ENCODE data around the gene NELL1. TPM values are rescaled to one million over a fixed set of nuclear protein-coding genes. Genes with fewer than 3 reads are reported as not detected.

Gene NELL1
- polyA plus RNA-seq, 1 experiment: not detected

GRCh38 chr11:20647976-20648565, 21.3 kb upstream of the NELL1 start:
- CTCF ChIA-PET: interaction anchor here (0.5 to 2.9 kb wide), 11 partner anchors 9 to 1660 kb away, joined by 3 to 18 read pairs (median 4); no protein-coding TSS in a partner anchor
- no peak overlapping the region for H3K4me3 ChIP-seq (ENCODE audit: low read depth, low read length)
- POLR2A ChIA-PET: no interaction called here
- H3K9me3 ChIP-seq (ENCODE audit: control insufficient read depth, insufficient read depth, low read length): no peaks in the 10 kb centered on the region
- DNase-seq (ENCODE audit: low read depth, low spot score): peak; percentile 4
- peak; percentile 89 for TF ChIP-seq CTCF (IDR thresholded peaks at IDR 0.05; ENCODE audit: low read depth, low read length)
- no peak overlapping the region for H3K27ac ChIP-seq (ENCODE audit: low read depth, low read length)
- H3K27me3 ChIP-seq (ENCODE audit: control insufficient read depth, insufficient read depth, low read length): no peaks in the 10 kb centered on the region

GRCh38 chr11:20652150-20652806, 17.1 kb upstream of the NELL1 start:
- Histone ChIP-seq H3K9me3 (ENCODE audit: control insufficient read depth, insufficient read depth, low read length) (no peaks in the 10 kb centered on the region), H3K4me3 (ENCODE audit: low read depth, low read length) (no peak overlapping the region), H3K27ac (ENCODE audit: low read depth, low read length) (no peak overlapping the region), H3K27me3 (ENCODE audit: control insufficient read depth, insufficient read depth, low read length) (peaks cover 2% of the 10 kb centered on the region)
- POLR2A ChIA-PET: no interaction called here
- DNase-seq (ENCODE audit: low read depth, low spot score): no peak
- TF ChIP-seq CTCF (IDR thresholded peaks at IDR 0.05; ENCODE audit: low read depth, low read length): no peak
- CTCF ChIA-PET: no interaction called here

- no peak for DNase-seq (ENCODE audit: low read depth, low spot score)
- POLR2A ChIA-PET: no interaction called here
- CTCF ChIA-PET: no interaction called here
- no peak overlapping the region for H3K27ac ChIP-seq (ENCODE audit: low read depth, low read length)
- H3K4me3 ChIP-seq (ENCODE audit: low read depth, low read length): no peak overlapping the region
- TF ChIP-seq CTCF (IDR thresholded peaks at IDR 0.05; ENCODE audit: low read depth, low read length): no peak
- no peaks in the 10 kb centered on the region for H3K9me3 ChIP-seq (ENCODE audit: control insufficient read depth, insufficient read depth, low read length)
- peaks cover 2% of the 10 kb centered on the region for H3K27me3 ChIP-seq (ENCODE audit: control insufficient read depth, insufficient read depth, low read length)
Observed at GRCh38 chr11:20654038-20654437, 15.3 kb upstream of the NELL1 start.

GRCh38 chr11:20656901-20657300, 12.5 kb upstream of the NELL1 start:
- no peak overlapping the region for H3K27ac ChIP-seq (ENCODE audit: low read depth, low read length)
- CTCF ChIA-PET: interaction anchor here (1.6 to 2.4 kb wide), 2 partner anchors 9 to 47 kb away, joined by 3 to 12 read pairs; no protein-coding TSS in a partner anchor
- no peak for TF ChIP-seq CTCF (IDR thresholded peaks at IDR 0.05; ENCODE audit: low read depth, low read length)
- no peaks in the 10 kb centered on the region for H3K9me3 ChIP-seq (ENCODE audit: control insufficient read depth, insufficient read depth, low read length)
- no peak for DNase-seq (ENCODE audit: low read depth, low spot score)
- POLR2A ChIA-PET: no interaction called here
- H3K27me3 ChIP-seq (ENCODE audit: control insufficient read depth, insufficient read depth, low read length): peaks cover 2% of the 10 kb centered on the region
- no peak overlapping the region for H3K4me3 ChIP-seq (ENCODE audit: low read depth, low read length)

- ChIA-PET CTCF (no interaction called here), POLR2A (no interaction called here)
- no peak for DNase-seq (ENCODE audit: low read depth, low spot score)
- Histone ChIP-seq H3K4me3 (ENCODE audit: low read depth, low read length) (no peak overlapping the region), H3K9me3 (ENCODE audit: control insufficient read depth, insufficient read depth, low read length) (no peaks in the 10 kb centered on the region), H3K27me3 (ENCODE audit: control insufficient read depth, insufficient read depth, low read length) (peaks cover 2% of the 10 kb centered on the region), H3K27ac (ENCODE audit: low read depth, low read length) (no peak overlapping the region)
- no peak for TF ChIP-seq CTCF (IDR thresholded peaks at IDR 0.05; ENCODE audit: low read depth, low read length)
Observed at GRCh38 chr11:20658135-20658534, 11.3 kb upstream of the NELL1 start.
